ENCODE measurements around the gene KL.

KL gene

DNA sequence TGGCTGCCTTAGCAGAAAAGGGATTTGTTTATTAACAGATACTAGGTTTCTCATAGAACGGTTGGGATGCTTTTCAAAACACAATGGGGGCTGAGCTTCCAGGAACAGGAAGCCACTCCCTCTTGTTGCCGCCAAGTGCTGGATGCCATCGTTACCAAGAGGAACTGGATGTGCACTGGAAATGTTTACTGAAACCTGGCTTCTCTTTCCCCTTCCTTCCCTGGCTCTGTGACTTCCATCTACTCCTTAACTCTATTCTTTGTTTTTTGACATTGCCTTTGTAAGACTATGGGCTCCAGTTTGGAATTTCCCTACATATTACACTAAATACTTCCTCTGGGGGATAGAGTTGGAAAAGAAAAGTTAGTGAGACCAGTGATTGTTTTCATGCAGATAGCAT, 11.7 kb upstream of the KL start:
- peak; percentile 21 for DNase-seq (ENCODE audit: low read depth)

DNA sequence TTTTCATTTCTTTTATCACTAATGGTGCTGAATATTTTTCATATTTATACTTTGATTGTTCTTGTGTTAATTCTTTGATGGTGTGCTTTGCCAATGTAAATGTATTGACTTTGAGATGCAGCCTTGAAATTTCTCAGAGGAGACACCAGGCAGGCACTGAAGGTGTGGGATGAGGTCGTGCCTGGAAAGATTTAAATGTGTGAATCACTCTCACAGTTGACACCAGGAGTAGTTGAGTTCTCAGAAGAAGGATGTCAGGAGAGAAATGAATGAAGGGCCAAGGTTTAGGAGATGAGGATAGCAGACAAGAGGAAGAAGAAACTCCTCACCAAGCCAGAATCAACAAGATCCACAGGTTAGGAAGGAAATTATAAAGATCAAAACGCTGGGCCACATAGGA, 10.1 kb upstream of the KL start:
- no peak for DNase-seq (ENCODE audit: low read depth)

DNA sequence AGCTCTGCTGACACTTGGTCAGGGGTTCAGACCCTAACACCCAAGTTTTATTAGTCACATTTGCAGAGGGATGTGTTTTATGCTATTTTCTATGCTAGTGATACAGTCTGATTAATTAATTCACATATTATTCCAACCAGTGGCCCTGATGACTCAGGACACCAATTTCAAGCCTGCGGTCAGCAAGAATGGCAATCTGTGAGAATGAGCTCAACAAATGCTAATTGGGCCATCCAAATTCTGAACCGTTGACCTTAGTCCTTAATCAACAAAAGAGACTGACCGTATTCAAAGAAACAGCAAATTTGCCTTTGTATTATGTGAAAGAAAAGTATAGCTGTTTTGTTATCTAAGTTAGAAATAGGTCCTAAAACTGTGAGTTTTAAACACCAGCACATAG, 9.6 kb upstream of the KL start:
- no peak for DNase-seq (ENCODE audit: low read depth)

DNA sequence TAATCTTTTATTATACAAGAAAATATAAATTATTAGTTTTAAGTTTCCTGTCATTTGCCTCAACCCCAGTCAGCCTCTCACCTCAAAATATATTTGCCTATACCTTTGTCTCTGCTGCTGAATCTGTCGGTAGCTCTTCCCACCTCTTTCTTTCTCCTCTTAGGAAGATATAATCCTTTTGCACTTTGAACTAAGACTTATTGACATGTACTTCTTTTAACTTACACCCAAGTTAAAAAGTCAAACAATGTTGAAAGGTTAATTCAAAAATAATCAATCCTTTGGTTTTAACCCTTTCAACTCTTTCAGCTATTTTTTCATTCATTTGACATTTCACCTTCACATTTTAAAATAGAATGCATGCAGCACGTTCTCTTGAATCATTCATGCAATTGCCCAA, 9.0 kb upstream of the KL start:
- no peak for DNase-seq (ENCODE audit: low read depth)

DNA sequence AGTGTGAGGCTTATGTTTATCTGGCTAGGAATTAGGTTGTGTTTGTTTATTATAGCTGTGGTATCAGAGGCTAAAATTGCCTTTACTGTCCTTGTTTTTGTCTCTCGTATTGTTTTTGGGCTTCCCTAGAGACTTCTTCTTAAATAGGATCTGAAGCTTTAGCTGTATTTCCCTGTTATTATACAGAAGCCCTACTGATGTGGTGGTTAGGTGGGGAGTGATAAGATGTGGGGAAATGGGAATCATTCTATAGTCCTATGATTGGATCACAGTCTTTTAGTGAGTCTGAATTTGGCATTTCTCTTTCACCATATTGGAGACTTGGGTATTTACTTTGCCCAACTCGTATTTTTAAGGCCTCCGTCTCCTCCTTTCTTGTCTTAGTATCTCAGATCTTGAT, 8.3 kb upstream of the KL start:
- DNase-seq (ENCODE audit: low read depth), result no peak

DNA sequence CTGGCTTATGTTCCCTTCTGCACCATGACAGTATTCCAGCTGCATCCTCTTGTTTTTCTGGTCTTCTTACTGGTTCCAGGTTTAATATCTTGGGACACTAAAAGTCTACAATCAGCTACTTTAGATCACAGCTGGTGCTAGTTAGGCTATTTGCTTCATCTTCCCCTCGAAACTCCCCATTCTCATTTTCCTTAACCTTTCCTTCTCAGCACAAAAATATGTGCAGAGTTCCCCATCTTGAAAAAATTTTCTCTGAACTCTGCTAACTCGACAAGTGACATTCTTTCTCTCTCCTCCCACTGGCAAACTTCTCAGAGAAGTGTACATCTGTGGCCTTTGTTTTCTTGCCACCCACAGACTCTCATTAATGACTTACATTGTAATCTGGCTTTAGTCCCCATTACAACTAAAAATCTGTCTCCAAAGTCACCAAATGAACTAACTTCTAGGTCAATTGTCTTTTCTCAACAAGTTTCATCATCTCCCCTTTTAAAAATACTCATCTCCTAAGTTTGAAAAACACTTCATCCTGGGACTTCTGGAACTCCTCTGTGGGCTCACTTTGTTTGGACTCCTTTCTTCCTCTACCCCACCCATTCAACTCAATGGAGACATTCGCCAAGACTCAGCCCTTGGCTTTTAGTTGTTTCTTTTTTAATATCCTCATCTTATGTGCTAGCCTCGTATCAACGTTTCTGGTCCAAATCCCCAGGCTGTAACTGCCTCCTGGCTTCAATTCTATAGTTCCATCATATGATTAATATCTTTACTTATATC, 7.1 kb upstream of the KL start:
- DNase-seq (ENCODE audit: low read depth), result no peak

DNA sequence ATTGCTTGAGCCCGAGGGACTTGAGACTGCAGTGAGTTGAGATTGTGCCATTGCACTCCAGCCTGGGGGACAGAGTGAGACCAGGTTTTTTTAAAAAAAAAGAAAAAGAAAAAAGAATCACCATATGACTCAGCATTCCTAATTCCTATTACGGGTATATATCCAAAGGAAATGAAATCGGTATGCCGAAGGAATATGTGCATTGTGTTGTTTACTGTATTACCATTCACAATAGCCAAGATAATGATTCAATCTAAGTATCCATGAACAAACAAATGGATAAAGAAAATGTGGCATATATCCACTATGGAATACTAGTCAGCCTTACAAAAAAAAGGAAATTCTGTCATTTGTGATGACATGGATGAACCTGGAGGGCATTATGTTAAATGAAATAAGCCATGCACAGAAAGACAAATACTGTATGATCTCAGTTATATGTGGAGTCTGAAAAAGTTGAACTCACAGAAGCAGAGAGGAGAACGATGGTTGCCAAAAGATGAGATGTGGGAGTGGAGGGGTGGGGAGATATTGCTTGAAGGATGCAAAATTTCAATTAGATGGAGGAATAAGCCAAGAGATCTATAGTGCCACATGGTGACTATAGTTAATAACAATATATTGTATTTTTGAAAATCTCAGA, 4.3 kb upstream of the KL start:
- no peak for DNase-seq (ENCODE audit: low read depth)

DNA sequence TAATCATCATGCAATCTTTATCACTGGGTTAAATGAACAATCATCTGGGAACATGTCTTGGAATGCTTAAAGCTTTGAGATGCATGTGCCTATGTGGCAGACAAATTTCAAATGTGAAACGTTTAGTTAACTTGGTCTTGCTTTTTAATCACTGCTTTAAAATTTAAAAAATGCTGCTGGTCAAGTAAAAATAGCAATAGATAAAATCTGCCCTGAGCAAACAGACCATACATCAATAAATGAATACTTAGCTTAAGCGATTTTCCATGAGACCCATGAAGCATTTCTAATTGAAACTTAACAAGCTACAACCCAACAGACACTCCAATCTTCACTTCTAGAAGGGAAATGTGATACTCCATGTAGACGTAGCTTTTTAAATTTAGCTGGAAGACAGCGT, 1.9 kb upstream of the KL start:
- DNase-seq (ENCODE audit: low read depth), result no peak

DNA sequence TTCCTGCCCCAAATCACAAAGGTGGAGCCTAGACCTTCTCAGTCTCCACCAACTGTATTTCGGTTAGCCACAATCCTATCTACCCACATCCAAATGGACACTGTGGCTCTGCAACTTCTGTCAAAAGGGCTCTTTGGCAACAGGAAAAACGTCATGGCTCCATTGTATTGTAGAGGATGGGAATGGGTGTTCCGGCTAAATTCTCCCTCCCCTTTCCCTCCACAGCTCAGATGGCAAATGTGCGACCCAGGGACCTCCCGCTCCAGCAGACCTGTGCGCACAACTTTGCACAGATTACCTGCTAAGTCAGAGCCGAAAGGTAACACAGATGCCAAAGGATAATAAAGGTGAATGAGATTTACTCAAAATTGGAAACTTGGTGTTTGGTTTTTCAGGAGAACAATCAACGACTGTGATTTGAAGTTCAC, 968 bp upstream of the KL start:
- no peak for DNase-seq (ENCODE audit: low read depth)

DNA sequence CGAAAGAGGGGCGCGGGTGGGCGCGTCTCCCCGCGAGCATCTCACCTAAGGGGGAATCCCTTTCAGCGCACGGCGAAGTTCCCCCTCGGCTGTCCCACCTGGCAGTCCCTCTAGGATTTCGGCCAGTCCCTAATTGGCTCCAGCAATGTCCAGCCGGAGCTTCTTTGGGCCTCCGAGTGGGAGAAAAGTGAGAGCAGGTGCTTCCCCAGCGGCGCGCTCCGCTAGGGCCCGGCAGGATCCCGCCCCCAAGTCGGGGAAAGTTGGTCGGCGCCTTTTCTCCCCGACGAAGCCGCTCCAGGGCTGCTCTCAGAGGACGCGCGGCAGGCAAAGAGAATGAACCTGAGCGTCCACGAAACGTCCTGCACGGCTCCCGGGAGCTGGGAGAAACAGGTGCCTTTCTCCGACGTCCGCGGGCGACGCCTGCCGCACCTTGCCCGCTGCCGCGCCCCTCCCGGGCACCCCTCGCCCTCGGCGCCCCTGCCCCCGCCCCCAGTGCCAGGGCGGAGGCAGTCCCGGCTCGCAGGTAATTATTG, 366 bp upstream of the KL start:
- no peak for DNase-seq (ENCODE audit: low read depth)

DNA sequence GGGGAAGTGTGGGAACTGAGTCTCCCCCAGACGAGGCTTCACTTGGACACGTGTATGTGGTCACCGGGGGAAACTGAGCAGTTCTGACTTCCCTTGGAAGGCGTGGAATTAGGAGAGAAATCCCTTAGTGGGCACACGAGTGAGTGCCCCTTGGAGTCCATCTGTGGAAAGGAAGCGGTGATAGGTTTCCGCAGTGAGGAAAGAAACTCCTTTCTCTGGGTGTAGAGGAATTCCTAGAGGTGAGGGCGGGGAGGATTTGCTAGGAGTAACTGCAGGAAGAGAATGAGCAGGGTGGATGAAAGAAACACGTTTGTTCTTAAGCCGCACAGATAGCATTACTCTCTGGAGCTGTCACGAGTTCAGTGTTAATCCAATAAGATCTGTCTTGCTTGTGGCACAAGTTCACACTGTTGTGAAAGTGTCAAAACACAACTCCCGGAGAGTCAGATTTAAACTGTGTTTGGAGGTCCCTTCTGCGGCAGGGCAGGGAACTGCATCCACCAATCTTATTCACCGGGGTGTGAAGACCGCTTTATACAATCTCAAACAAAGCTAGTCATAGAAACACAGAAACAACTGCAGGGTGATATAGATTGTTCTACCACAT, 1.2 kb downstream of the KL start:
- peak; percentile 22 for DNase-seq (ENCODE audit: low read depth)

DNA sequence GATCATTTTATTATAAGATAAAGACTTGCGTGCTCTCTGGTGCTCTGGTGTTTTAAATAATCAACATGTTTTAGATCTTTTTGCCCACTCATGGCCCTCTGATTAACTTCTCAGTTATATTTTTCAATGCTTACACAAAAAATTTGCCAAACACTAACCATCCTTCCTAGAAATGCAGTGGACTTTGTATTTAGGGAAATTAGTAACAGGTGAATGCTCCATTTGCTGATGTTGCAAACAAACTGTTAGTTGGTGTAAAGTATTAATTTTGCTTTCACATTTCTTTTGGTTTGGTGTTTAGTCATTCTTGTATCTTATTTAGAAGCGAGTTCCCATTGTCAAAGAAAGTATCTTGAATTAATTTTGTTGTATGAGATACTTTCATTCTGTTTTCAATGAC, 2.7 kb downstream of the KL start:
- no peak for DNase-seq (ENCODE audit: low read depth)

DNA sequence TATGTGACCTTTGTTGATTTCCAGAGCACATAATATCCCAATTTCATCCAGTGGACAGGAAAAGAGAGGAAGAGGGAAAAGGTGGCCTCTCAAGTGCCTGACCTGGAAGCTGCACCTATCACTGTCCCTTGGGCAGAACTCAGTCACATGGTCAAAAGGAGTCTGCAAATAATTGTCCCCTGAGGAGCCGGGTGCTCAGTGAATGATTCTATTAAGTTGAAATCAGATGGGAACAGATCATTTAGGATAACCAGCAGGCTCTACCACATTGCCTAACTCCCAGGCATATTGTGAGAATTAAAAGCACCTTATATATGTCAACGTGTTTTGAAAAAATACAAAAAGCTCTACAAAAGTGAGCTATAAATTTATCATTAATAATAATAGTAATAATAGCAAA, 6.8 kb downstream of the KL start:
- DNase-seq (ENCODE audit: low read depth), result no peak

DNA sequence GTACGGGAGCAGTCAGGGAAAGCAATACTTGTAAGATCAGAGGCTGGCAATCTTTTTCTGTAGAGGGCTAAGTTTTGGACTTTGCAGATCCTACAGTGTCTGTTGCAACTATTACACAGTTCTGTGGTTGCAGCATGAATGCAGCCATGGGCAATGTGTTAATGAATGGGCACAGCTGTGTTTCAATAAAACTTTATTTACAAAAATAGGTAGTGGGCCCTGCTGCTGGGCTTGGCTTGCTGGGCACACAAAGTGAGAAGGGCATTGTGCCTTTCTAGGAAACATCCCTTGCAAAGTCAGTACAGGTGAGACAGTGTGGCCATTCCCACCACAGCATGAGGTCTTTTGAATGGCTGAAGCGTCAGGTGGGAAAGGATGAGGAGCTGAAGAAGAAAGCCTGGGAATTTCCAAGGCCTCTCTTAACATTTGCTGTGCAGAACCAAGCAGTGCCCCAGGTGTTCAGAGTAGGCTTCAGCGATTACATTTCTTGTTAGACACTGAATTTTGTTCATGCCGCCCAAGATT, 9.1 kb downstream of the KL start:
- no peak for DNase-seq (ENCODE audit: low read depth)

DNA sequence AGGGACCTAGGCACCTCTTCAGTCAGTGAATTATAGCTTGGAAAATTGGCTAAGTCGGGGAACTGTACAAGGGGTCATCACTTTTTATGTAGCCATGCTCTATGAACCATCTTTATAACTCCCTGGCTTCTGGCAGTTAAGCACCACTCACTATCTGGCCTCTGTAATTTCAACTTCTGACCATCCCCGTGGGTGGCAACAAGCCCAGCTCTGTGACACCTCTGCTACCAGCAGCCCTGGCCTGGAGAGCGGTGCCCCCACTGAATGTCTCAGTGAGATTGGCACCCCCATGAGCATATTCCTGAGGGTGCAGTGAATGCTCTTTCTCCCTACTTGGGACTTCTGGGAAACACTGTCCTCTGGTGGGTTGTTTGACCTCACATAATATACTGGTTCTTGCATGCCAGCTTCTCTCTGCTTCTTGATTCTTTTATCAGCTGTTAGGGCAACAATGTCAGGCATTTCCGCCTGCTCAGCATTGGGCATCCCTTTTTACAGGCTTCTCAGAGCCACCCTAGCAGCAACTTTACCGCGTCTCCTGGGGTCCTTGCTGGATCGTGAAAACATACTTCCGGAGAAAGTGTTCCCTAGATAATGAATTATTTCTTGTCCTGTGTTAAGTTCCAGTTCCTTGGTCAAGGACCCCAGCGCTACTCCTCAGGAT, 10.4 kb downstream of the KL start:
- no peak for DNase-seq (ENCODE audit: low read depth)

DNA sequence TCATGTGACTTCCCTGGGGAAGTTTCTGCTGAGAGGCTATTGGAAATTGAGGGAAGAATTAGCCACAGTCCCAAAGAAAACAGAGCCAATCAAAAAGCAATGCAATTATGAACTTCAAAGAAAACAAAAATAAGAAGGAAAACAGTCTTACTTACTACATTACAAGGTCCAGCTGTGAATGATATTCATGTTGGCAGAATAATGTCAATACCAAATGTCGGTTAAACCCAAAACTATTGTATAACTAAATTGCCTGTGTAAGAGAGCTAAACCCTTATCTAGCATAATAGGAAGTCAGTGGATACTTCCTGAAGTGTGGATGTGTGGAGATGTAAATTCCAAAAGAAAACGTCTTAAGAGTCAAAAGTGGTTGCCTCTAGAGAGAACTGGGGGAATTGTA, 12.4 kb downstream of the KL start:
- no peak for DNase-seq (ENCODE audit: low read depth)

DNA sequence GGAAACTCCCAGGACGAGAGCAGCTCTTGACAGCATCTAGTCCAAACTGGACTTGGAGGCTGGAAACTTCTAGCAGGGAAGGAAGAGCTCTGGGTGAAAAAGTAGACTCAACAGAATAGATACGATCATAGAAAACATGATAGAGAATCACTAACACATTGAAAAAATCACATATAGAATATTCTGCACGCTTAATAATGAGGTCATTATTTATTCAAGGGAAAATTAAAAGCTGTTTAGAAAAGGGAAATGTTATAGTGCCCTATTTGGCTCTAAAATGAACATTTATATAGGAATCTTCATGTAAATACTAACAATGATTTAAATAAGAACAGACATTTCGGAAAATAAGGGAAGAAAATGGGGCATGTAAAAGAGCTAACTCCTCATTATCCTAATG, 15.1 kb downstream of the KL start:
- DNase-seq (ENCODE audit: low read depth), result no peak

DNA sequence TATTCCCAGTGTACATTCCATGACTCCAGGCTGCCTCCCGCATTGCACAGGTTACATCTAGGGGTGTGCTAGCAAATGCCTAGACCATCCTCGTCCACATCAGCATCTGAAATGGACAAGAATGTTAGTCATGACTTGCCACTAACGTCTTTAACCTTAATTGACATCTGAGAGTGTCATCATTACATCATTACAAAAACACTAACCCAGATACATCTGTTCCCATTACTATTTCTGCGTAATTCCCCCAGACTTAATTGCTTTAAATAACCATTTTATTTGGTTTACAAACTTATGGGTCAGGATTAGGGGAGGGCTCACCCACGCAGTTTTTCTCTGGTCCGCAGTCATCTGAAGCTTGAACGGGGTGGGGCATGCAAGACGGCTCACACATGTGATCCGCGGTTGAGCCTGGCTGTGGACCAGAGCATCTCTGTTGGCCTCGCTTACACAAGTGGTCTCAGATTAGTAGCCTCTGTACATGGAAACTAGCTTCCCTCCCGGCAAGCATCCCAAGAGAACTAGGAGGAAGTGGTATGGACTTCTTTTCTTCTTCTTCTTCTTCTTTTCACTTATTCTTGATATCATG, 15.9 kb downstream of the KL start:
- no peak for DNase-seq (ENCODE audit: low read depth)

DNA sequence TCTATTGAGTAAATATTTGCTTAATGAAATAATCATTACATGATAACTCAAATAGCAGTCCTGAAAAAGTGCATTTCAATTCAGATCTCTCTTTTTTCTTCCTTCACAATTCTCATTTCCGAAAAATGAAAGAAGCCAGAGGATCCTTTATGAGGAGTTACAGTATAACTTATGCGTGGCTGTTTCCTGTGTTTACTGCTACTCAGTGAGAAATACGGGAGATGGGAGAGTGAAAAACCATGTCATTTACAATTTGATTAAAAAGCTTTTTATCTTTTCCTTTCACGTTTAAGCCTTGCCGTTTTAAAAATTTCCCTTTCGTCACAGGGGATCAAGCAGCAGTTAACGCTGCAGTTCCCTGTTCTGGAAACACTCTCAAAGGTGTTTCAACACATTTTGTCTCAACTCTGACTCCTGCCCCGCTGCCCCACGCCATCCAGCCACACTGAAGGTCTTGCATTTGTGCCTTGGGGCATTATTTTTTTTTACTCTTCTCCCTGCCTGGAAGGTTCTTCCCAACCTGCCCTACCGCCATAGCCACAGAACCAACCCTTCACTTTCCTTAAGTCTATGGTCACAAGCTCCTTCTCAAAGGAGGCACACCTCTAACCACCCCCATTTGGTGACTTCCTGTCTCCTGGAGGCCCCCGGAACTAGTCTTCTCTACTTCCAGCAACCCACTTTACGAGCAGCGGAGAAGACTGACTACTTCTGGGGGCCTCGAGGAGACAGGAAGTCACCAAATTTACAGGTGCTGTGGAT, 17.0 kb downstream of the KL start:
- DNase-seq (ENCODE audit: low read depth), result no peak

DNA sequence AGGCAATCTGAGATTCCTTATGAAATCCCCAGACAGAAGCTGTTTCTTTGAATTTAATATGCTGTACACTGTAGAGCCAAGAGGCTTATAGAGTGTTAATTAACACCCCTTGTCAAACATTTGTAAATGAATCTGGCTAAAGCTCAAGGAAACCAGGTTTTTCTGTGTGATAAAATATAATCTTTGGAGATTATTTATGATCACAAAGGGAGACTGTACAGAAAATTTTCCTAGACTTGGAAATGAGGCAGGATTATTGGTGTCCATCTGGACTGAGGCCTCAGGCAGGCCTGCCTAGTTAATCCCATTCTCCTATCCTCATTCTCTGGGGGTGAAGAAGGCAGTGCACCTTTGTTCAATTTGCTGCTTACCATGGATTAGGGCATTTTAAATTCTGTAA, 17.8 kb downstream of the KL start:
- no peak for DNase-seq (ENCODE audit: low read depth)

DNA sequence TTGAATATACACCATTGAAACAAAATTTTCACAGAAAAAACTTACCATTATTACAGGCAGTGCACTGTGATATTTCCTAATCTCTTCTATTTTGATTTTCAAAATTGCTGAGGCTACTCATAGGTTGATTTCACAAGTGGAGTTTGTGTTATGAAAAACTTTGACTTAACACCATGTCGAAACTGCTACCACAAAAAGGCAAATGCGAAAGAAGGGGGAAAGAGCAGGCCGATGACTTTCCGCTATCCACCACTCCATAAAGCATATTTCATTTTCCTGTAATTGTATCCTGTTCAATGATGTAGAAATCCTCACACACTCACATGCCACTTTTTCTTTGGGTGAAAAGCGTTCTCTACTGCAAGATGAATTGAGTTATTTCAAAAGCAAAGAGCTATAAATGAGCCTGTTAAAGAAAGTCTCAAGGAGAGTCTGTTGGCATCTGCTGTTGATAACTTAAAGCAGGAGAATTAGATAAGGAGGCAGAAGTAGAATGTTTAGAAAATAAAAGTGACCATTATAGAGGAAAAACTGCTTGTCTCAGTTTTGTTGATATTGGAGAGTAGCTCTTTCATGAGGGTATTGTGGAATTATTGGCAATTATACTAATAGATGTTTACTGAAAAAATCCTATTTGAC, 18.8 kb downstream of the KL start:
- DNase-seq (ENCODE audit: low read depth), result no peak

All from iris pigment epithelial cell (primary cell).